MCF 10A (cell line): Measurements from ENCODE around the gene PDE3A. TPM values are rescaled to one million over a fixed set of nuclear protein-coding genes. Genes with fewer than 3 reads are reported as not detected.

Experiments used
- BruUV-seq: library from RNA; stranded (reverse); fragments of 400-500 nt; replicated peaks from 2 replicates; lab custom pipeline; 2021; lab: Mats Ljungman, UMichigan
- CTCF ChIA-PET: fragments of 300-600 bp; sonication (Branson Sonifier 250); formaldehyde crosslinking; extraction: SDS; loops from one replicate; lab custom pipeline; 2021; ENCODE audit warnings: antibody characterized with exemption, inconsistent platforms; lab: Yijun Ruan, JAX
- POLR2A ChIA-PET: fragments of 300-600, 350-650 bp; sonication (Branson Sonifier 250); formaldehyde crosslinking; extraction: SDS; loops from one replicate; lab custom pipeline; 2020; ENCODE audit warnings: antibody characterized with exemption, inconsistent platforms; lab: Yijun Ruan, JAX
- DNase-seq: peaks from one replicate; pipeline ENCODE4 v3.0.0-alpha.2; 2018; ENCODE audit not compliant: unreplicated experiment
- H3K27ac Mint-ChIP-seq: one replicate; pipeline ENCODE4 v1.8.0; 2022; ENCODE audit warnings: mild to moderate bottlenecking, low read depth, mixed read lengths; ENCODE audit not compliant: unreplicated experiment
- H3K27me3 Mint-ChIP-seq: one replicate; pipeline ENCODE4 v1.8.0; 2022; ENCODE audit warnings: mixed read lengths; ENCODE audit not compliant: insufficient read depth, unreplicated experiment
- H3K36me3 Mint-ChIP-seq: one replicate; pipeline ENCODE4 v1.8.0; 2022; ENCODE audit warnings: mild to moderate bottlenecking, moderate library complexity, mixed read lengths; ENCODE audit not compliant: insufficient read depth, unreplicated experiment
- H3K4me1 Mint-ChIP-seq: one replicate; pipeline ENCODE4 v1.8.0; 2022; ENCODE audit warnings: mixed read lengths; ENCODE audit not compliant: insufficient read depth, unreplicated experiment
- H3K4me3 Mint-ChIP-seq: one replicate; pipeline ENCODE4 v1.8.0; 2022; ENCODE audit warnings: mild to moderate bottlenecking, moderate library complexity, mixed read lengths; ENCODE audit not compliant: unreplicated experiment
- H3K9me3 Mint-ChIP-seq: one replicate; pipeline ENCODE4 v1.8.0; 2022; ENCODE audit warnings: mixed read lengths; ENCODE audit not compliant: unreplicated experiment
- intact Hi-C: fragments of 100-400 bp; cut with micrococcal nuclease; formaldehyde crosslinking; loops from 2 replicates; pipeline ENCODE4 v1.14.1; 2022
- total RNA-seq: library from RNA; stranded (reverse); gene quantifications from 2 replicates; pipeline ENCODE4 v1.2.3, GENCODE V29; 2022
- TF ChIP-seq, protein P1 (sequence below): fragments of 200-600 bp; IDR thresholded peaks from one replicate; pipeline ENCODE4 v1.8.0; 2022; ENCODE audit warnings: antibody characterized with exemption, mild to moderate bottlenecking; ENCODE audit not compliant: unreplicated experiment

Gene PDE3A
- total RNA-seq, 1 experiment from 2014 or later: not detected

DNA sequence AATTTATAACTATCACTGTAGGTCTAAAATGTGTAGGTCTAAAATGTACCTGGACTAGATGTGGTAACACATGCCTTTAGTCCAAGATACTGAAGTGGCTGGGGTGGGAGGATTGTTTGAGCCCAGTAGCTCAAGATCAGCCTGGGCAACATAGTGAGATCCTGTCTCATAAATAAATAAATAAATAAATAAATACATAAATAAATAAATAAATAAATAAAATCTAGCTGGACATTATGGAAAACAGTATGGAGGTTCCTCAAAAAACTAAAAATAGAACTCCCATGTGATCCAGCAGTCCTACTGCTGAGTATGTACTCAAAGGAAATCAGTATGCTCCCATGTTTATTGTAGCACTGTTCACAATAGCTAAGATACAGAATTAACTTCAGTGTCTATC lies 24.0 kb downstream of the PDE3A start:
- intact Hi-C loops: no loop called here
- Mint-ChIP-seq H3K36me3 (no peaks in the 10 kb centered on the region), H3K4me3 (no peak overlapping the region), H3K9me3 (no peaks in the 10 kb centered on the region), H3K4me1 (no peaks in the 10 kb centered on the region), H3K27me3 (peaks cover 45% of the 10 kb centered on the region), H3K27ac (no peak overlapping the region)
- TF ChIP-seq, protein P1, sequence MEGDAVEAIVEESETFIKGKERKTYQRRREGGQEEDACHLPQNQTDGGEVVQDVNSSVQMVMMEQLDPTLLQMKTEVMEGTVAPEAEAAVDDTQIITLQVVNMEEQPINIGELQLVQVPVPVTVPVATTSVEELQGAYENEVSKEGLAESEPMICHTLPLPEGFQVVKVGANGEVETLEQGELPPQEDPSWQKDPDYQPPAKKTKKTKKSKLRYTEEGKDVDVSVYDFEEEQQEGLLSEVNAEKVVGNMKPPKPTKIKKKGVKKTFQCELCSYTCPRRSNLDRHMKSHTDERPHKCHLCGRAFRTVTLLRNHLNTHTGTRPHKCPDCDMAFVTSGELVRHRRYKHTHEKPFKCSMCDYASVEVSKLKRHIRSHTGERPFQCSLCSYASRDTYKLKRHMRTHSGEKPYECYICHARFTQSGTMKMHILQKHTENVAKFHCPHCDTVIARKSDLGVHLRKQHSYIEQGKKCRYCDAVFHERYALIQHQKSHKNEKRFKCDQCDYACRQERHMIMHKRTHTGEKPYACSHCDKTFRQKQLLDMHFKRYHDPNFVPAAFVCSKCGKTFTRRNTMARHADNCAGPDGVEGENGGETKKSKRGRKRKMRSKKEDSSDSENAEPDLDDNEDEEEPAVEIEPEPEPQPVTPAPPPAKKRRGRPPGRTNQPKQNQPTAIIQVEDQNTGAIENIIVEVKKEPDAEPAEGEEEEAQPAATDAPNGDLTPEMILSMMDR: no peak
- DNase-seq: no peak
- ChIA-PET POLR2A (no interaction called here), CTCF (no interaction called here)
- BruUV-seq: no TSS peak

DNA sequence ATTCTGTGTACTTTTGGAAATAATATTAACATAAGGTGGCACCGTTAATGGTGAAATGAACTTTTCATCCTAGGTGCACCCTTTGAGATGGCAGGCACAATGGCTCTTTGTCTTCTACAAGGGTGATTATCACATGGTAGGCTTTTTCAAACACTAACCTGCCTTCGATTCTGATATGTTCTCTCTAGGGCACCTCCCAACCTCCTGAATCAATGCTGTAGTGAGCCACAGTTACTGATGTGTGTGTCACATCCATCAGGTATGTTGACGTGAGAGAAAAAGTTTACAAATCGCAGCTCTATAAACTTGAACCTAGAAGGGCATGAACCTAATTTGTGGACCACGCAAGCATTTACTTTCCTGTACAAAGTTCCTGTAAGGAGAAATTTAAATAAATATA lies 25.4 kb downstream of the PDE3A start:
- BruUV-seq: no TSS peak
- ChIA-PET POLR2A (no interaction called here), CTCF (no interaction called here)
- no peaks in the 10 kb centered on the region for H3K9me3 Mint-ChIP-seq
- peaks cover 50% of the 10 kb centered on the region for H3K27me3 Mint-ChIP-seq
- no peak overlapping the region for H3K4me3 Mint-ChIP-seq
- H3K27ac Mint-ChIP-seq: no peak overlapping the region
- TF ChIP-seq, protein P1: no peak
- intact Hi-C loops: no loop called here
- no peaks in the 10 kb centered on the region for H3K4me1 Mint-ChIP-seq
- DNase-seq: no peak
- H3K36me3 Mint-ChIP-seq: no peaks in the 10 kb centered on the region

DNA sequence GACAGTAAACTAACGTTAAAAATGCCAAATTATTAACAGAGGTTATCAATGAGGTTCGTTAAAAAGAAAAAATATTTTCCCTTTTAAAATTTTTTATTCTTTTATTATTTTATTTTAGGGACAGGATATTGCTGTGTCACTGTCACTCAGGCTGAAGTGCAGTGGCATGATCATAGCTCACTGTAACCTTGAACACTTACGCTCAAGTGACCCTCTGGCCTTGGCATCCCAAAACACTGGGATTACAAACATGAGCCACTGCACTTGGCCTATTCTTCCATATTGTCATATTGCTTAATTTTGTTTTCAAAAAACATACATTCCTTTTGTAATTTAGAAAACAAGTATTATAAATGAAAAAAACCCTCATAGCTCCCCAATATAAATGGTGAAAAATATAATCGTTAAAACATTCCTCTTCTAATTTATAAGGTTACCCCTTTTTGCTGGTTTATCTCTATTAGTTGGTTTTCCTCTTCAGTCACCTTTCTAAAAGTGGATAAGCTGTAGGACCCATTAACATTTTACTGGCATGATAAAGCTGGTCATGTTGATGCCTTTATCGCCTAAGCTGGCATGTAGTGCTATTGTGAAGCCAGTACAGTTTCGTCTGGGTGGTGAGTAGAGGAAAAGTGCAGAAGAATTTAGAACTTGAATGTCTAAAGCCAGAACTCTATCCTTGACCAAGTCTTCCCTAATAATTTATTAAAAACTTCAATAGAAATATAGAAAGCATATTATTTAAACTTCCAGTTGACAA lies 27.6 kb downstream of the PDE3A start:
- H3K27me3 Mint-ChIP-seq: peaks cover 46% of the 10 kb centered on the region
- TF ChIP-seq, protein P1: no peak

DNA sequence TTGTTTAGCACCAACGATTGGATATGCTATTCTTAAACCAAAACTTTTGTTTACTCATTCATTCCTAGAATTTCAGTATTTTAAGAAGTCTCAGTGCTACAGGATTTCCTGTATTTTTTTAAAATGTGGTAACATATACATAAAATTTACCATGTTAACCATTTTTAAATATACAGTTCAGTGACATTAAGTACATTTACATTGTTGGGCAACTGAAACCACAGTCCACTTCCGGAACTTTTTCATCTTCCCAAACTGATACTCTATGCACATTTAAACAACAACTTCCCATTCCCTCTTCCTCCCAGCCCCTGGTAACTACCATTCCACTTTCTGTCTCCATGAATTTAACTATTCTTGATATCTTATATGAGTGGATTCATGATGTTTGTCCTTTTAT lies 30.3 kb downstream of the PDE3A start:
- intact Hi-C loops: no loop called here
- H3K27me3 Mint-ChIP-seq: peaks cover 36% of the 10 kb centered on the region
- TF ChIP-seq, protein P1: no peak
- DNase-seq: no peak
- H3K36me3 Mint-ChIP-seq: no peaks in the 10 kb centered on the region
- BruUV-seq: no TSS peak
- no peak overlapping the region for H3K27ac Mint-ChIP-seq
- POLR2A ChIA-PET: no interaction called here
- H3K4me3 Mint-ChIP-seq: no peak overlapping the region
- no peaks in the 10 kb centered on the region for H3K4me1 Mint-ChIP-seq
- H3K9me3 Mint-ChIP-seq: no peaks in the 10 kb centered on the region
- CTCF ChIA-PET: no interaction called here

More for the DNA sequence above, 27.6 kb downstream of the PDE3A start:
- Mint-ChIP-seq H3K36me3 (no peaks in the 10 kb centered on the region), H3K4me1 (no peaks in the 10 kb centered on the region), H3K9me3 (no peaks in the 10 kb centered on the region), H3K27ac (no peak overlapping the region), H3K4me3 (no peak overlapping the region)
- DNase-seq: no peak
- ChIA-PET CTCF (no interaction called here), POLR2A (no interaction called here)
- no TSS peak for BruUV-seq
- intact Hi-C loops: no loop called here
